ENCODE data around the gene SLC35A5.

DNA sequence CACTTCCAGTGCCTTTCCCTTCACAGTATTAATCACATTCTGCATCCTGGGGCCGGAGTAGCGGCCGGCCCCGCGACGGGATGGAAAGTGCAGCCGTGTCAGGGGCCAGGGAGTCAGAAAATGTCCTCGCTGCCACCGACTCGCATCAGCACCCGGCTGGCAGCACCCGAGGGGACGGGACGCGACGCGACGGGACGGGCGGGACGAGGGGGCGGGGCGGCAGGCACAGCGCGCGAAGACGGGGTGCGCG lies 436 bp upstream of the SLC35A5 start:
- TF ChIP-seq CTCF (tag by site-specific recombination; IDR thresholded peaks at IDR 0.05) (no peak), ZNF670 (tag by site-specific recombination; IDR thresholded peaks at IDR 0.05; ENCODE audit: low read depth) (no peak), ZNF239 (tag by site-specific recombination; IDR thresholded peaks at IDR 0.05) (no peak), ZNF223 (tag by site-specific recombination; IDR thresholded peaks at IDR 0.05) (no peak), RBAK (tag by site-specific recombination; IDR thresholded peaks at IDR 0.05) (no peak), ZNF280C (tag by site-specific recombination; IDR thresholded peaks at IDR 0.05) (no peak), ELK4 (IDR thresholded peaks at IDR 0.05; ENCODE audit: borderline replicate concordance, low read depth, low read length) (no peak)
- TF ChIP-seq, protein P1, sequence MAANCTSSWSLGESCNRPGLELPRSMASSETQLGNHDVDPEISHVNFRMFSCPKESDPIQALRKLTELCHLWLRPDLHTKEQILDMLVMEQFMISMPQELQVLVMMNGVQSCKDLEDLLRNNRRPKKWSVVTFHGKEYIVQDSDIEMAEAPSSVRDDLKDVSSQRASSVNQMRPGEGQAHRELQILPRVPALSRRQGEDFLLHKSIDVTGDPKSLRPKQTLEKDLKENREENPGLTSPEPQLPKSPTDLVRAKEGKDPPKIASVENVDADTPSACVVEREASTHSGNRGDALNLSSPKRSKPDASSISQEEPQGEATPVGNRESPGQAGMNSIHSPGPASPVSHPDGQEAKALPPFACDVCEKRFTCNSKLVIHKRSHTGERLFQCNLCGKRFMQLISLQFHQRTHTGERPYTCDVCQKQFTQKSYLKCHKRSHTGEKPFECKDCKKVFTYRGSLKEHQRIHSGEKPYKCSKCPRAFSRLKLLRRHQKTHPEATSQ (tag by site-specific recombination; IDR thresholded peaks at IDR 0.05), result peak; percentile 92

Data from HEK293 (cell line).